HG03457 (cell line): Measurements from ENCODE around the gene KRTAP10-4.
"Not testable (repeated sequence)": the region's sequence is repeated elsewhere in the genome, so short reads cannot be mapped to it uniquely, and the experiment has no call there.

Experiments used
- ATAC-seq: cut with Tn5 transposase; IDR thresholded peaks from one replicate; pipeline ENCODE4 v1.9.1; 2021; ENCODE audit warnings: moderate number of reproducible peaks; ENCODE audit not compliant: unreplicated experiment

Gene KRTAP10-4

DNA sequence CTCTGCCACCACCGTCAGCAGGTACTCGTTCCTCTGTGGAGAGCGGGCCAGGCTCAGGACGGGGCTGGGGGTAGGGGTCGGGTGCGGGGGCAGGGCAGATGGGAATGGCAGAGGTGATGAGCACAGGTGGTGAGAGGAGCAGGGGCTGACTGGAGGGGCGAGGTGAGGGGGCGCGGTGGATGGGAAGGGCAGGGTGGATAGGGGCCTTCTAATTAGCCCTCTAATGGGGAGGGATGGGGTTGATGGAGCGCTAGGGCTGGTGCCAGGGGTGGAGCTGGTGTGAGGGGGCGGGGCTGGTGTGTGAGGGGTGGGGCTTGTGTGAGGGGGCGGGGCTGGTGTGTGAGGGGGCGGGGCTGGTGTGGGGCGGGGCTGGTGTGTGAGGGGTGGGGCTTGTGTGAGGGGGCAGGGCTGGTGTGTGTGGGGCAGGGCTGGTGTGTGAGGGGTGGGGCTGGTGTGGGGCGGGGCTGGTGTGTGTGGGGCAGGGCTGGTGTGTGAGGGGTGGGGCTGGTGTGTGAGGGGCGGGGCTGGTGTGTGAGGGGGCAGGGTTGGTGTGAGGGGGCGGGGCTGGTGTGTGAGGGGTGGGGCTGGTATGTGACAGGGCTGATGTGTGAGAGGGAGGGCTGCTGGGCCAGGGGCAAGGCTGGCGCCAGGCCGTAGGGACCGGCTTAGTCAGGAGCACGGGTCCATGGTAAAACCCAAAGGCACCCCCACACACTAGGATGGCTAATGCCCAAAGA, 39.5 kb upstream of the KRTAP10-4 start:
- ATAC-seq, result no peak

DNA sequence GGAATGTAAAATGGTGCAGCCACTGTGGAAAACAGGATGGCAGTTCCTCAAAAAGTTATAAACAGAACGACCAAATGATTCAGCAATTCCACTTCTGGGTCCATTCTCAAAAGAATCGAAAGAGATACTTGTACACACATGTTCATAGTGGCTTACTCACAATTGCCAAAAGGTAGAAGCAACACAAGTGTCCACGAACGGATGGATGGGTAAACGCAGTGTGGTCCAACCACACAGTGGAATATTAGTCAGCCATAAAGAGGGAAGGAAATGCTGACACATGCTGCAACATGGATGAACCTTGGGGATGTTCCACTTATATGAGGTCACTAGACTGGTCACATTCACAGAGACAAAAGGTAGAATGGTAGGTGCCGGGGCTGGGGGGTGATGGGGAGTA, 38.8 kb upstream of the KRTAP10-4 start:
- no peak for ATAC-seq

DNA sequence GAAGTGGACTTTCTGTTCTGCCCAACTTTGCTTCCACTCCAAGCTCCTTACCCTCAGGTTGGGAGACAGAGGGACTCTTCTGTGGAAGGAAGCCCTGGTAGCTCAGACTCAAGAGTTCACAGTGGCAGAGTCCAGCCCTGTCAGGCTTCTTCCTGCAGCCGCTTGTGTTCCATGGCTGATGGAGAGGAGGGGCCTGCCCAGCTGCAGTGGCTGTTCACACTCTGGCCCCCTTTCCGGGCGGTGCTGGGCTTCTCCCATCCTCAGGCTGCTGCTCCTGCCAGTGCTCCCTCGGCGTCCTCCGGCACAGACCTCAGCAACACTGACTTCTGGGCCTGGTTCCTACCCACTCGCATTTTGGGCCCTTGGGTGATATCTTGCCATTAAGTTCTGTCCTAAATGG, 37.6 kb upstream of the KRTAP10-4 start:
- no peak for ATAC-seq

DNA sequence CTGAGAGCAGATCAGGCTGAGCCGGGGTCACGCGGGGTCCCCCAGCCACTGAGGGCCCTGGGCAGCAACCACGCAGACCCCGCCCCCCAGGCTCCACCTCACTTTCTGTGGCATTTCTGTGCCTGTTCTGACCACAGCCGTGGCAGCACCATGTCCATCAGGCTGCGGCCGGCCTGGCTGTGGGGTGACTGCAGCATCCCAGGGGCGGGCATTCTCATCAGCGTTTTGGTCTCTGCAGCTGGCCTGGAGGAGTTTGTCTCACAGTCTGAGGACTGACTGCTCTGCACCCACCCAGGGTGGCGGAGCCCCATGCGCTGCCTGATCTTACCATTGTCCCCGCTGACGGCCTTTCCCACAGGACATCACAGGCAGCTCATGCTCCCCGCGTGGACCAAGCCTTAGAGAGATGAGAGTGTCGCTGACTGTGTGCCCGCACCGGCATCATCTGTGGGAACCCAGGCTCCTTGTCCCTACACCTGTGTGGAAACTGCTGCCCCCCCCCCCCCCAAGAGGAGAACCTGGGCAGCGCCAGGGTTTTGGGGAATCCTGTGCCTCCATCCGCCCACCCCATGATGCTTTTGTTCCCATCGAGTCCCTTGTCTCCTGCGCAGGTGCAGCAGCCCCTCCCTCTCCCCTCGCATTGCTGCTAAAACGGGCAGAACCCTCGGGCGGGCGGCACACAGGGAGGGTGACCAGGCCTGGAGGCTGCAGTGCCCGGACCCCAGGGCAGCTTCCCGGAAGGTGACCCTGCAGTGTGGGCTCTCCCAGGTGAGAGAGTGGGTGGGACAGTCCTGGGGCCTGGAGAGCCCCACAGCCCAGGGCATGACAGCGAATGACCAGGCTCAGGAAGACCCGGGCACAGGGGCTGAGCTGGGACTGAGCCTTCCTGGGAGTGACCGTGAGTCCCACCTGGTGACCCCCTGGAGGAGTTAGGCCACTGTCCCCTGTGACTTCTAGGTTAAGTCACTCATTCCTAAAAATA, 35.3 kb upstream of the KRTAP10-4 start:
- ATAC-seq, result no peak

DNA sequence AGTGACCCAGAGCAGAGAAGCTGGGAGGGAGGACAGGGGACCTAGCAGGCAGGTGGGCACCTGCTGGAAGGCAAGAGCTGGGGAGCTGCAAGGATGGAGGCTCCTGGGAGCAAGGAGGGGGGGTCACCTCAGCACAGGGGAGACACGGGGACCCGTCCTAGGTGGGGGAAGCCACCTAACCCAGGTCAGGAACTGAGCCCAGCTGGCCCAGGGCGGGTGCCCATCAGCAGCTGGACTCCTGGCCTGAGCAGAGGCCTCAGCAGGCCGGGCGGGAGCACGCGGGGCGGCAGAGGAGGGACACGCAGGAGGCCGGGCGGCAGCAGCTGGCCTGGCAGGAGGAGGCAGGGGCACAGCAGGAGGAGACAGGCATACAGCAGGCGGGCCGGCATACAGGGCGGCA, 34.5 kb upstream of the KRTAP10-4 start:
- no peak for ATAC-seq

DNA sequence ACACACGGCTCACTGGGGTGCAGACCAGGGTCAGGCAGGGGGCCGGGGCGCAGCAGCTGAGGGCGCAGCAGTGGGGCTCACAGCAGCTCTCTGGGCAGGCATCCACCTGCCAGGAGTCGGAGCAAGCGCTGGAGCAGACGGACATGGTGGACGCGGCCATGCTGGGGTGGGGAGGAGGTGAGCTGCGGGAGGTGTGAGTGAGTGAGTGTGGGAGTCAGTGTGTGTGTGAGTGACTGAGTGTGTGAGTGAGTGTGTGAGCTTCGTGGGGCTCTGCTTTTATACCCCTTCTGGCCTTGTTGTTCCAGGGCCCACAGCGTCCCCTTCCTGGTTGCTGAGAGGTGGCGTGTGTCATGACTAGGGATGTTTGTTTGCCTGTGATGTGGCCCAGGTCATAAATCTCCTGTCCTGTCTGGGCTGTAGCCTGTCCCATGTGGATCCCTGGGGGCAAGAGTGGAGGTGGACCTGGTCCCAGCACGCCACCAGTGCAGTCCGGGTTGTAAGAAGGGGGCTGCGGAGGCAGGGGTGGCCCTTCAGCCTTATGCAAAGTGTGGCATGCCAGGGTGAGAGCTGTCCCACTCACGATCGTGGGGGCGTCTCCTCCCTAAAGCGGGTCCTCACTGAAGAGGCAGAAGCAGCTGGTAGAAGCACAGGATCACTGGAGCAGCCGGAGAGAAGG, 33.4 kb upstream of the KRTAP10-4 start, which contains the start of gene KRTAP10-1:
Gene KRTAP10-1 (minus strand): TSS at position 205 of the 676 bp plus-strand sequence. CDS start 45 bp downstream, at position 160.
- ATAC-seq, result no peak

DNA sequence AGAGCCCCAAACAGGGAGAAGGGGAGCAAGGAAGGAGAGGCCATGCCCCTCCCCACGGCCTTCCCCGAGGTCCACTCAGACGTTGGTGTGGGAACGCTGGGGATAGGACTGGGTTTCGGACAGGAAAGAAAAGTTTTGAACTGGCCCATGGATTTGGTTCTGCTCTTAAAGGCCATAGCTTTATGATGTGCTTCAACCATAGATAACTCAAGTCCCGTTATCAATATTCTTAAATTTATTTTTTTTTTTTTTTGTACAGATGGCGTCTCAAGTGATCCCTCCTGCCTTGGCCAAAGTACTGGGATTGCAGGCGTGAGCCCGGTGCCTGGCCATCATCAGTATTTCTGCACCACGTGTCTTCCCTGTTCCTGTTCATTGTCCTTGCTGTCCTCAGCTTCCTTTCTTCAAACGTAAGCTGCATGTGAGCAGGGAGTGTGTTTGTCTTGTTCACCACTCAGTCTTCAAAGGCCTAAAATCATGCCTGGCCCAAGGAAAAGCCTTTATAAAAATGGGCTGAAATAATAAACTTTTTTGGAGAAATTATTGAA, 32.7 kb upstream of the KRTAP10-4 start:
- no peak for ATAC-seq

DNA sequence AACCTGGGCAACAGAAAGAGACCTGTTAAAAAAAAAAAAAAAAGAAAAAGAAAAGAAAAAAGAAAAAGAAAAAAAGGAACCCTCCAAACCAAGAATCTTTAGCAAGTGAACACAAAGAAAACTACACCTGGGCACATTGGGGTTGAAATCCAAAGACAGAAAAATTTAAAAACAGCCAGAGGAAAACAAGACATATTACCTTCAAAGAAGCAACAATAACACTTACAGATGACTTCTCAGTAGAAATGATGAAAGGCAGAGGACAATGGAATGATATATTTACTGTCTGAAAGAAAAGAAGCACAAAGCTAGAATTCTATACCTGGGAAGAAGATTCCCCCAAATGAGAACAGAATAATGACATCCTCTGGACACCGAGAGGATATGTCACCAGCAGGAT, 30.8 kb upstream of the KRTAP10-4 start:
- ATAC-seq, result no peak

DNA sequence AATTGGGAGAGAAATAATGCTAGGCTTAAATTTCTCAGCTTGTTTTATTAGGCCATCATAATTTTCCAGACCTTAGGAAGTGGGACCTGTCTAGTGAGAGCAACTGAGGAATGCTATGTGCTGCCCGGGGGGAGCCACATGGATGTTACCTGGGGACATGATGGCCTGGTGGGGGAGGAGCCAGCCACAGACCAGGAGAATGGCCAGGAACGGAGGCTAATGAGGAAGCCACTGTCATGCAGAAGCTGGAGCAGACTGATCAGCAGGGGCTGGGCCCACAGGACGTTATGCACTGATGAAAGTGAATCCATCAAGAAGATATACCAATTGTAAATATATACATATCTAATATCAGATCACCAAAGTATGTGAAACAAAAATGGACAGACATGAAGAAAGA, 29.0 kb upstream of the KRTAP10-4 start:
- no peak for ATAC-seq

DNA sequence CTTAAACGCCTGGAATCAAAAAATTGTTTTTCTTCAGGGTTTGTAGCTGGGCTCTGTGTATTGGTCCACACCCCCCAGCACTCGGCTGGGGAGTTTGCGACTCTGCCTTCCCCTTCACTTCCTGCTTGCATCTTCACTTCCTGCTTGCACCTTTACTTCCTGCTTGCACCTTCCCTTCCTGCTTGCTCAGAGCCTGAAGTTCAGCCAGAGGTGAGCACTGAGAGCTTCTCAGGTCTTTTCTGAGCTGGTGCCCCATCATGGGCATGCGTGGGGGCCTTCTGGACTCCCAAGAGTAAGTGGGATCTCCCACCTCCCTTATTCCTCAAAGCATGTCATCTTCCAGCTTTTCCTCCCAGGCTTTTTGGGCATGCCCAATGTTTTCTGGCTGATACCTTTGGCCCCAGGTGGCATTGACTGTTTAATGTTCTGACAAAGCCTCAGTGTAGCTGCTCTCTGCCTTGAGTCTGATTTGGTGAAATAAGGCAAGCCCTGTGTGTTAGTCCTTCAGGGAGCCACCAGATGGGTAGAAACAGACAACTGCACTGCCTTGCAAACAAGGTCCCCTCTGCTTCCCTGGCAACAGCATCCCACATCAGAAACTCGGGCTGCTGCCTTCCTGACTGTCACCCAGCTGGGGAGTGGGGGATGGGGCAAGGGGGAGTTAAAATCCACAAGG, 25.7 kb upstream of the KRTAP10-4 start:
- no peak for ATAC-seq

DNA sequence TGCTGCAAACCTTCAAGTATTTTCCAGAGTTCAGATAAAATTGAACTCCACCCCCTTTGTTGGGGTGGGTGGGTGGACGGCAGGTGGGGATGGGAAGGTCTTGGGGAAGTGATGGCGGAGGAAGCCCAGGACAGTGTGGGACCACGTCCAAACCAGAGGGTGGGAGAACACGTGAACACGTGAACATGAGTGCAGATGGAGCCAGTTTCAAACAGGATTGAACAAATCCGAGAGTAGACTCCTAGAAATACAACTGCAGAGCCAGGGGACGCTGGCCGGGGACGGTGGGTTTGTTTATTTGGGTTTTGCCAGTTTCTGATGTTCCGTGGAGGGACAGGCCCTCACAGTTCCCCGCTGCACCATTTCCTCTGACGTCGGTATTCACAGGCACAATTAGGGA, 25.1 kb upstream of the KRTAP10-4 start:
- ATAC-seq, result no peak

DNA sequence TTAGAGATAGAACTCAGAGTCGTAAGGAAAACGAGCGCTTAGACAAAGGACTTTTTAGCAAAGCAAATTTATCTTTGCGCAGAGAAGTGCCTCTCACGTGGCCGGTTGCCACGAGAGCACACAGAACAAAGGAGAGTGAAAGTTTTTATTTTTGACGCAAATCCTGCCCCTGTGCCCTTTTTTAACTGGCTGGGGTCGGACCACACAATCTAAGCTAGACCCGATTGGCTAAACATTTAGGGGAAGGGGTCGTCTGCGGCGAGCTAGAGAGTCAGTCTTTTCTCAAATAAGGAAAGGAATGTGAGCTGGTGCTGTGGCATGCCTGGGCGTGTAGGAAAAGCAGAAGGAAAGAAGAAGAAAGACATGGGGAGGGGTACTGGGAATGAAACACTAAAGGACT, 24.6 kb upstream of the KRTAP10-4 start:
- no peak for ATAC-seq

DNA sequence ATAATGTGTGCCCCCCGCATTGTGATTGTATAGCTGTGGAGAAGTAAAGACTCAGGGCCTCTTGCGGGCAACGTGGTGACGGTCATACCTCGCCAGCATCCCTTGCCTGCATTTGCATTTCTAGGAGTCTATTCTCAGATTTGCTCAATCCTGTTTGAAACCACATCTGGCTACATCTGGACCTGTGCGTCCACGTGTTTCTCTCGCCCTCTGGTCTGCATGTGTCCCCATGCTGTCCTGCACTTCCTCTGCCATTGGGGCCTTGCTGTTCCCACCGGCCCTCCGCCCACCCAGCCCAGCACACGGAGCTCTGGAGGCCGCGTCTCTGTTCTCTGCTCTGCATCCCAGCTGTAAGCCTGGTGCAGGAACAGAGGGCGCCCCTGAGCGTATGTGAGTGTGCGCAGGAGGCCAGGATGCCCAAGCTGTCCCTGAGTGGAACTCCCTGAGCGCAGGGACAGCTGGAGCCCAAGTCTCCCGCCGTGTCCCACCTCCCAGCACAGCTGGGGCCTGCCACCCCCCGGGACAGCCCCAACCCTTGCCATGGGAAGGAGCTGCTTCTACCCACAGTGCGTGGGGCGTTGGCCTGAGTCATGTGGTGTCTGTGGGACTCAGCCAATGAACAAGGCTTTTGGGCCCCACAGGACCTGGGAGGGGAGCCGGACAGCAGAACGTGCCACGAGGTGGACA, 23.9 kb upstream of the KRTAP10-4 start:
- ATAC-seq, result no peak

DNA sequence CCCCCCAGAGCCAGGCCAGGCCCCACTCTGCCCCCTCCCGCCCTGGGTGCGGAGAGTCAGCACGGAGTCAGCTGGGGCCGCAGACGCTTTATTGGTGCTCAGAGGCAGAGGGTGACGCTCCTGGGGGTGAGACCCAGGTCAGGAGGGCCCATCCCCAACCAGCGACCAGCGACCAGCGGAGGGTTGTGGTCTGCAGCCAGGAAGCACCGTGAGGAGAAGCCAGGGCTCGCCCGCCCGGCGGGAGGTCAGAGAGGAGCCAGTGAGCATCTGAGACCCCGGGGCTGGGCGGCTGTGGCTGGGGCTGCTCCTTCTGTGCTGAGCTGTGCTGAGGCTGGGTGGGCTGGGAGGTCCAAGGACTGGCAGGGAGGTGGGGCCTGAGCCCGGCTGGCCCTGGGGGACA, 23.2 kb upstream of the KRTAP10-4 start:
- not testable (repeated sequence) for ATAC-seq

DNA sequence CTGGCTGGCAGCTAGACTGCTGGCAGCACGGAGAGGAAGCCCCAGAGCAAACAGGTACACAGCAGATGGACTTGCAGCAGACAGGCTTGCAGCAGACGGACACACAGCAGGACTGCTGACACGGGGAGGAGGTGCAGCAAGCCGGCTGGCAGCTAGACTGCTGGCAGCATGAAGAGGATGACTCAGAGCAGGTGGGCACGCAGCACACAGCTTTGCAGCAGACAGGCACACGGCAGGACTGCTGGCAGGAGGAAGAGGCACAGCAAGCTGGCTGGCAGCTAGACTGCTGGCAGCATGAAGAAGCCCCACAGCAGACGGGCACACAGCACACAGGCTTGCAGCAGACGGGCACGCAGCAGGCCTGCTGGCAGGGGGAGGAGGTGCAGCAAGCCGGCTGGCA, 22.7 kb upstream of the KRTAP10-4 start:
- ATAC-seq, result no peak

DNA sequence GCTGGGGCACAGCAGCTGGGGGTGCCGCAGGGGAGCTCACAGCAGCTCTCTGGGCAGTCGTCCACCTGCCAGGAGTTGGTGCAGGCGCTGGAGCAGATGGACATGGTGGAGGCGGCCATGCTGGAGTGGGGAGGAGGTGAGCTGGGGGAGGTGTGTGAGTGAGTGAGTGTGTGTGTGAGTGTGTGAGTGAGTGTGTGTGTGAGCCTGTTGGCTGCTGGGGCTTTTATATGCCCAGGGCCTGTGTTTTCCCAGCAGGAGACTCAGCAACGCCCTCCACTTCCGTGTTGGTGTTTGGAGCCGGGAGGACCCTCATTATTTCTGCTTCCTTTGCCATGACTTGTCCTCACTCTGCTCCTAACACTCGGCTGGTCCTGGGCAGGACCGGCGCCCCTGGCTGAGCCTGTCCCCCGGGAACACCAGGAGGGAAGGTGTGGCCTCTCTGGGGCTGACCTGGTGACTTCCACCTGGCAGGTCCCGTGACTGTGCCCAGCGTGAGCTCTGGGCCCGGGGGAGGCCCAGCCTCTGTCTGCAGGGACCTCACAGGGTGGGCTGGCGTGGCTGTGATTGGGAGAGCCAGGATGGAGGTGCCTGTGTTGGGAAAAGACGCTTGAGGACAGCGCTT, 22.1 kb upstream of the KRTAP10-4 start, which contains the start of gene KRTAP10-2:
Gene KRTAP10-2 (minus strand): TSS at position 166 of the 622 bp plus-strand sequence. CDS start 47 bp downstream, at position 119.
- no peak for ATAC-seq

DNA sequence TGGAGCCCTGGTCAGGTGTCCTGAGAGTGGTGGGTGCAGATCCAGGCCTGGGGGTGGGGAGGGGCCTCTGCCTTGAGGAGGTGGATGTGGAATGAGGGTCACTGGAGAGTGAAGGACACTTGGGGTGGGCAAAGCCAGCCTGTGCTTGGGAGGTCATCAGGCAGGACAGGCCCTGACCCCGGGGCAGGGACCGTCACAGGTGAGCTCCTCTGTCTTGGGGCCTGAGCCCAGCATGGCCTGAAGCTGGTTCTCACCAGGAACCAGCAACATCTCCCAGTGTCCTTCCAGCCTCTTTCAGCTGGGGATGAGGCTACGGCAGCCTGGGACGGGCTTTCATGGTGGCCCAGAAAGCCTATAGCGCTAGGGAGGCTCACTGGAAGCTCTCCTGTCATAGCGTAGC, 21.4 kb upstream of the KRTAP10-4 start:
- ATAC-seq, result no peak

DNA sequence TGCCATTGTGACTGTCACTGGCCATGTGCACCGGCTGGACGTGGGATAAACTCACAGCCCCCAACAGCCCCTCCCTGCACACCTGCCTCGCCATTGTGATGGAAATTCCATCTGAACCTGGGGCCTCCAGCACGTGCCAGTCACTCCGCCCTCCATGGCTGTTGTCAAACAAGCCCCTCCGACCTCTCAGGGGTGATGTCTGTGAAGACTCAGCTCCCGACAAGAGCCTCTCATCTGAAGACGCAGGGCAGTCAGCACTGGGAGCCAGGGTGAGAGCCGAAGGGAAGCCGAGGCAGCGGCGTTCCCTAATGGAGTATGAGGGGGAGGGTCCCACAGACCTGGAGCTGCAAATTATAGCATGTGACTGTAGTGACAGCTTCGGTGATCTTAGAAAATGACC, 20.8 kb upstream of the KRTAP10-4 start:
- no peak for ATAC-seq

DNA sequence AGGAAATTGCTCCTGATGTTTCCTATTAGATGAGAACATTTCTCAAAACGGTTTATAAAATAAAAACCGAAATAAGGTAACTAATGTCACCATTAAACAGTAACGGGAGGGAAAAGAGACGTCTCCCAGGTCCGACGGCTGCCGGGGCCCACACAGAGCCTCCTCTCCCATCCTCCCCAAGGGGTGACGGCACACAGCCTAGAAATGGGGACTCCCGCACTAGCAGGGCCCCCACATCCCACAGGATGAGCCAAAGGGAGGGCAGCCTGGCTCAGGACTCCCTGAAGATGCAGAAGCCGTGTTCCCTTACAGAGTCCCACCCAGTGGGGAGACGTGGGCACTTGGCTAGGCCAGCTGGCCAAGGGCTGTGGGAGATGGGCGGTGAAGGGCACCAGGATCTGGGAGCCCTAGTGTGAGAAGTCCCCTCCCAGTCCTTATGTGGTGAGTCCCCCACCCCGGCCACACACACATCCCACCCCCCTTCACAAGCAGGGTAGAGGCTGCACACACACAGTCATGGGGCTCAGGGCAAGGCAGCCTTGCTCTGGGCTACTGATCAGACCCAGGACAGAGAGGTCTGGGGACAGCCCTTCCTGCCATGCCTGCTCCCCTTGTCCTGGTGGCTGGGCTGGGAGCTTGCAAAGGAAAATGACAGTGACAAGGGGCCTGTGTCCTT, 18.2 kb upstream of the KRTAP10-4 start:
- no peak for ATAC-seq
